Type B pancreatic cell (in vitro differentiated cells): ENCODE data around the gene COL5A1. TPM values are rescaled to one million over a fixed set of nuclear protein-coding genes. Genes with fewer than 3 reads are reported as not detected.

Experiments used
- DNase-seq: peaks from one replicate; pipeline ENCODE4 v3.0.0; 2021; ENCODE audit warnings: mixed read lengths; ENCODE audit not compliant: unreplicated experiment; ENCODE audit errors: extremely low spot score
- H3K27ac Mint-ChIP-seq: 2 replicates; pipeline ENCODE4 v1.8.0; 2021; ENCODE audit warnings: mild to moderate bottlenecking, mixed read lengths
- H3K27me3 Mint-ChIP-seq: 2 replicates; pipeline ENCODE4 v1.8.0; 2021; ENCODE audit warnings: mixed read lengths
- H3K36me3 Mint-ChIP-seq: 2 replicates; pipeline ENCODE4 v1.8.0; 2021; ENCODE audit warnings: mixed read lengths
- H3K4me1 Mint-ChIP-seq: one replicate; pipeline ENCODE4 v1.8.0; 2021; ENCODE audit warnings: mixed read lengths; ENCODE audit not compliant: unreplicated experiment
- H3K4me3 Mint-ChIP-seq: 2 replicates; pipeline ENCODE4 v1.8.0; 2021; ENCODE audit warnings: mild to moderate bottlenecking, mixed read lengths
- H3K9me3 Mint-ChIP-seq: 2 replicates; pipeline ENCODE4 v1.8.0; 2021; ENCODE audit warnings: mixed read lengths
- CTCF ChIP-seq: fragments of 200-600 bp; sonication (generic); conservative IDR thresholded peaks from 2 replicates; pipeline ENCODE4 v1.5.0; 2021; ENCODE audit warnings: antibody characterized with exemption, mild to moderate bottlenecking
- total RNA-seq: library from RNA; stranded (reverse); gene quantifications from 2 replicates; pipeline ENCODE4 v1.2.1, GENCODE V29; 2021; ENCODE audit warnings: low replicate concordance

Gene COL5A1
- total RNA-seq, 1 donor from 2014 or later: 112 TPM

GRCh38 chr9:134723037-134723436 lies 81.4 kb downstream of the COL5A1 start:
- Mint-ChIP-seq H3K36me3 (no peaks in the 10 kb centered on the region), H3K27ac (no peak overlapping the region), H3K9me3 (no peaks in the 10 kb centered on the region), H3K4me3 (no peak overlapping the region), H3K4me1 (peaks cover 4% of the 10 kb centered on the region), H3K27me3 (peaks cover 3% of the 10 kb centered on the region)
- TF ChIP-seq CTCF: no peak
- no peak for DNase-seq

- no peak for TF ChIP-seq CTCF
- no peaks in the 10 kb centered on the region for H3K36me3 Mint-ChIP-seq
- DNase-seq: no peak
- H3K4me1 Mint-ChIP-seq: peaks cover 4% of the 10 kb centered on the region
- no peak overlapping the region for H3K27ac Mint-ChIP-seq
- H3K9me3 Mint-ChIP-seq: no peaks in the 10 kb centered on the region
- no peak overlapping the region for H3K4me3 Mint-ChIP-seq
- peaks cover 3% of the 10 kb centered on the region for H3K27me3 Mint-ChIP-seq
Measured at GRCh38 chr9:134723491-134724190, 82.0 kb downstream of the COL5A1 start.

GRCh38 chr9:134724202-134724911 lies 82.8 kb downstream of the COL5A1 start:
- H3K4me1 Mint-ChIP-seq: peaks cover 4% of the 10 kb centered on the region
- no peak overlapping the region for H3K4me3 Mint-ChIP-seq
- H3K36me3 Mint-ChIP-seq: no peaks in the 10 kb centered on the region
- no peaks in the 10 kb centered on the region for H3K9me3 Mint-ChIP-seq
- peaks cover 3% of the 10 kb centered on the region for H3K27me3 Mint-ChIP-seq
- no peak overlapping the region for H3K27ac Mint-ChIP-seq
- TF ChIP-seq CTCF: no peak
- DNase-seq: no peak

GRCh38 chr9:134724912-134725604 lies 83.5 kb downstream of the COL5A1 start:
- peaks cover 3% of the 10 kb centered on the region for H3K27me3 Mint-ChIP-seq
- no peaks in the 10 kb centered on the region for H3K9me3 Mint-ChIP-seq
- no peak for TF ChIP-seq CTCF
- H3K27ac Mint-ChIP-seq: no peak overlapping the region
- no peaks in the 10 kb centered on the region for H3K36me3 Mint-ChIP-seq
- no peak overlapping the region for H3K4me3 Mint-ChIP-seq
- DNase-seq: no peak
- H3K4me1 Mint-ChIP-seq: peaks cover 4% of the 10 kb centered on the region

GRCh38 chr9:134725605-134725940 lies 84.0 kb downstream of the COL5A1 start:
- no peaks in the 10 kb centered on the region for H3K9me3 Mint-ChIP-seq
- H3K4me3 Mint-ChIP-seq: no peak overlapping the region
- peaks cover 4% of the 10 kb centered on the region for H3K4me1 Mint-ChIP-seq
- DNase-seq: no peak
- H3K36me3 Mint-ChIP-seq: no peaks in the 10 kb centered on the region
- no peak overlapping the region for H3K27ac Mint-ChIP-seq
- H3K27me3 Mint-ChIP-seq: peaks cover 3% of the 10 kb centered on the region
- TF ChIP-seq CTCF: no peak
